Heart right ventricle (tissue), 16 donors: ENCODE data around the gene KCNIP2. TPM values are rescaled to one million over a fixed set of nuclear protein-coding genes. Genes with fewer than 3 reads are reported as not detected.
A peak's percentile ranks its signal among the peaks of the same experiment; 100 is the strongest.

Source experiments
- ATAC-seq, 8 donors: fragments of 200-7000 bp; cut with Tn5 transposase; one replicate each; pipeline ENCODE4 v1.9.1; 2020; ENCODE audit warnings: mild to moderate bottlenecking in 8 of 8, moderate library complexity in 8 of 8, moderate number of reproducible peaks in 1 of 8
- DNase-seq, 2 donors: peaks; one replicate each; pipeline ENCODE4 v3.0.0-alpha.2; 2020
- H3K27ac ChIP-seq, 10 donors: fragments of 200-600 bp; sonication (generic) in 2 of 10; one replicate each; pipeline versions ENCODE4 v1.5.0 to v1.8.0; 2020 to 2022; ENCODE audit warnings: mild to moderate bottlenecking in 3 of 10
- H3K27me3 ChIP-seq, 7 donors: fragments of 200-600 bp; one replicate each; pipeline ENCODE4 v1.8.0; 2021 to 2022; ENCODE audit warnings: mild to moderate bottlenecking in 2 of 7
- H3K36me3 ChIP-seq, 9 donors: fragments of 200-600 bp; sonication (generic) in 1 of 9; one replicate each; pipeline versions ENCODE4 v1.5.0 to v1.8.0; 2020 to 2022; ENCODE audit warnings: mild to moderate bottlenecking in 2 of 9
- H3K4me1 ChIP-seq, 9 donors: fragments of 200-600 bp; sonication (generic) in 1 of 9; one replicate each; pipeline versions ENCODE4 v1.5.0 to v1.8.0; 2020 to 2022; ENCODE audit warnings: mild to moderate bottlenecking in 4 of 9
- H3K4me3 ChIP-seq, 10 donors: fragments of 200-600 bp; sonication (generic) in 2 of 10; one replicate each; pipeline versions ENCODE4 v1.5.0 to v1.8.0; 2020 to 2022; ENCODE audit warnings: mild to moderate bottlenecking in 7 of 10, moderate library complexity in 2 of 10
- H3K9me3 ChIP-seq, 11 donors: fragments of 200-600 bp in 10 of 11; sonication (generic) in 2 of 11; one replicate each; pipeline versions ENCODE4 v1.5.0 to v1.8.0; 2013 to 2022; ENCODE audit warnings: mild to moderate bottlenecking in 2 of 11, control low read depth in 1 of 11, moderate library complexity in 1 of 11
- WGBS, 2 donors: extraction: QIAGEN DNeasy Blood & Tissue Kit; methylation state at CpG; one replicate each; pipeline ENCODE4 v1.1.7; 2013; ENCODE audit warnings: inconsistent platforms in 1 of 2; 5-methylcytosine and 5-hydroxymethylcytosine counted together
- intact Hi-C, 10 donors: fragments of 100-400 bp; cut with DNase I; formaldehyde crosslinking; loops; one replicate each; pipeline versions ENCODE4 v1.11.1 to v1.14.2; 2022
- polyA plus RNA-seq, 2 donors: library from polyadenylated mRNA; stranded (reverse); fragments of 200-250 nt; gene quantifications; one replicate each; pipeline ENCODE4 v1.2.3, GENCODE V29; 2013
- total RNA-seq, 10 donors: library from RNA; stranded (reverse); fragmentation: NEBNext Ultra II Directional in 3 of 10; extraction: Animal tissue kit (Norgen Biotek cat#: 25700) in 3 of 10; gene quantifications; one replicate each; pipeline versions ENCODE4 v1.2.1 to v1.2.4, GENCODE V29; 2021 to 2023
- TF ChIP-seq, protein P1 (sequence below), 9 donors: fragments of 200-600 bp; sonication (generic) in 2 of 9; IDR thresholded peaks; one replicate each; pipeline versions ENCODE4 v1.5.0 to v1.8.0; 2021 to 2022; ENCODE audit warnings: antibody characterized with exemption in 9 of 9, mild to moderate bottlenecking in 5 of 9, moderate library complexity in 1 of 9
- donor health status: Arrhythmogenic right ventricular cardiomyopathy.
- donor health status: ischemic (EF 13 %, LVEDD 7.1; RV severe dilation, severe dysfunction).
- donor health status: healthy with polysubstance abuse.
- donor health status: DM: no; HTN: yes; CAD: no.
- donor health status: DM: no; HTN: no; CAD: no.
- donor health status: ischemic (EF 25% LVEDD 6.9; RV normal size, moderate dysfunction).
- donor health status: ischemic (EF 25% LVEDD 5.7; RV mildly dilated, moderate dysfunction).
- donor health status: healthy.
- donor health status: DM: yes; HTN: yes; CAD: no.
- donor health status: Ischemic cardiomyopathy.
- donor health status: ischemic (EF 35%, LVEDD 5.7; RV mildly dilated, moderate dysfunction).
- donor health status: nonischemic (EF 11% LVEDD 7.7; RV severe dilation, severe dysfunction).
- donor health status: DM: yes; HTN: yes; CAD: no.
- donor health status: PGD.
- donor health status: ischemic (EF 29% LVEDD 5.4; RV normal size, mild dysfunction).
- donor health status: nonischemic (EF 23%, LVEDD 6.1; RV moderate dilation, normal function).

KCNIP2 gene
- total and polyA plus RNA-seq, 12 donors: 15.5 to 707 (median 251) TPM

- no peaks in the 10 kb centered on the region for H3K27me3 ChIP-seq
- WGBS, 2 donors: 60 to 64% methylated on average over 5 of the region's 5 CpGs
- no peak overlapping the region for H3K4me3 ChIP-seq
- H3K4me1 ChIP-seq: peaks cover 0 to 63% (median 21%) of the 10 kb centered on the region in 9 donors
- H3K27ac ChIP-seq: peak overlapping the region in 3 of 10 donors; percentile 43 to 59 (median 56)
- DNase-seq: peak; percentile 62 to 79
- no peaks in the 10 kb centered on the region for H3K9me3 ChIP-seq
- peak in 3 of 8 donors; percentile 52 to 60 (median 59) for ATAC-seq
- H3K36me3 ChIP-seq: peaks cover 0 to 28% (median 0%) of the 10 kb centered on the region in 9 donors
- intact Hi-C loops: loop anchor here in 9 of 10 donors (1.0 to 10.0 kb wide), 10 partner anchors 47 to 185 kb away; partner anchors contain the start of gene KCNIP2 (in 6 of the 9)
- TF ChIP-seq, protein P1, sequence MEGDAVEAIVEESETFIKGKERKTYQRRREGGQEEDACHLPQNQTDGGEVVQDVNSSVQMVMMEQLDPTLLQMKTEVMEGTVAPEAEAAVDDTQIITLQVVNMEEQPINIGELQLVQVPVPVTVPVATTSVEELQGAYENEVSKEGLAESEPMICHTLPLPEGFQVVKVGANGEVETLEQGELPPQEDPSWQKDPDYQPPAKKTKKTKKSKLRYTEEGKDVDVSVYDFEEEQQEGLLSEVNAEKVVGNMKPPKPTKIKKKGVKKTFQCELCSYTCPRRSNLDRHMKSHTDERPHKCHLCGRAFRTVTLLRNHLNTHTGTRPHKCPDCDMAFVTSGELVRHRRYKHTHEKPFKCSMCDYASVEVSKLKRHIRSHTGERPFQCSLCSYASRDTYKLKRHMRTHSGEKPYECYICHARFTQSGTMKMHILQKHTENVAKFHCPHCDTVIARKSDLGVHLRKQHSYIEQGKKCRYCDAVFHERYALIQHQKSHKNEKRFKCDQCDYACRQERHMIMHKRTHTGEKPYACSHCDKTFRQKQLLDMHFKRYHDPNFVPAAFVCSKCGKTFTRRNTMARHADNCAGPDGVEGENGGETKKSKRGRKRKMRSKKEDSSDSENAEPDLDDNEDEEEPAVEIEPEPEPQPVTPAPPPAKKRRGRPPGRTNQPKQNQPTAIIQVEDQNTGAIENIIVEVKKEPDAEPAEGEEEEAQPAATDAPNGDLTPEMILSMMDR (IDR thresholded peaks at IDR 0.05): peak; percentile 46 to 83 (median 78)
Observed at GRCh38 chr10:101889256-101890210, 45.9 kb upstream of the KCNIP2 start.

GRCh38 chr10:101888251-101888949 lies 44.8 kb upstream of the KCNIP2 start:
- WGBS, 2 donors: 64 to 67% methylated on average over 2 of the region's 2 CpGs
- H3K27me3 ChIP-seq: no peaks in the 10 kb centered on the region
- no peaks in the 10 kb centered on the region for H3K9me3 ChIP-seq
- H3K27ac ChIP-seq: peak overlapping the region in 6 of 10 donors; percentile 1 to 59 (median 30)
- peaks cover 0 to 57% (median 15%) of the 10 kb centered on the region in 9 donors for H3K4me1 ChIP-seq
- ATAC-seq (no peak), DNase-seq (no peak)
- H3K36me3 ChIP-seq: peaks cover 0 to 29% (median 0%) of the 10 kb centered on the region in 9 donors
- H3K4me3 ChIP-seq: no peak overlapping the region
- TF ChIP-seq, protein P1 (IDR thresholded peaks at IDR 0.05): no peak
- intact Hi-C loops: loop anchor here in 9 of 10 donors (2.0 to 10.0 kb wide), 7 partner anchors 46 to 186 kb away; partner anchors contain the start of gene KCNIP2 (in 6 of the 9)

- peak overlapping the region in 7 of 10 donors; percentile 8 to 69 (median 43) for H3K27ac ChIP-seq
- H3K4me3 ChIP-seq: no peak overlapping the region
- no peaks in the 10 kb centered on the region for H3K9me3 ChIP-seq
- TF ChIP-seq, protein P1 (IDR thresholded peaks at IDR 0.05): no peak
- intact Hi-C loops: loop anchor here in 9 of 10 donors (2.0 to 10.0 kb wide), 8 partner anchors 29 to 187 kb away; partner anchors contain the start of gene KCNIP2 (in 6 of the 9)
- WGBS, 2 donors: 51 to 63% methylated on average over 5 of the region's 5 CpGs
- H3K4me1 ChIP-seq: peaks cover 0 to 51% (median 14%) of the 10 kb centered on the region in 9 donors
- peaks cover 0 to 34% (median 0%) of the 10 kb centered on the region in 9 donors for H3K36me3 ChIP-seq
- DNase-seq (no peak), ATAC-seq (peak in 6 of 8 donors; percentile 30 to 77 (median 48))
- no peaks in the 10 kb centered on the region for H3K27me3 ChIP-seq
Observed at GRCh38 chr10:101887775-101888174, 44.2 kb upstream of the KCNIP2 start.
